Loucy (cell line): ENCODE results near the gene ARHGAP10.

ENCODE experiments used
- H2AFZ ChIP-seq: fragments of 200-600 bp; sonication (generic); 2 replicates; pipeline ENCODE4 v1.6.0; 2016; ENCODE audit warnings: antibody characterized with exemption, mild to moderate bottlenecking, low read length, moderate library complexity
- H3F3A ChIP-seq: fragments of 200-600 bp; 2 replicates; pipeline ENCODE4 v1.6.0; 2016; ENCODE audit warnings: antibody characterized with exemption, low read depth, mild to moderate bottlenecking
- H3K27me3 ChIP-seq: fragments of 200-600 bp; sonication (generic); 2 replicates; pipeline ENCODE4 v1.6.1; 2014; ENCODE audit warnings: low read length, mild to moderate bottlenecking; ENCODE audit not compliant: insufficient read depth, poor library complexity, severe bottlenecking
- H3K36me3 ChIP-seq: fragments of 200-600 bp; sonication (generic); 2 replicates; pipeline ENCODE4 v1.6.1; 2016; ENCODE audit warnings: low read length; ENCODE audit not compliant: insufficient read depth
- H3K4me1 ChIP-seq: fragments of 200-600 bp; sonication (generic); 2 replicates; pipeline ENCODE4 v1.5.1; 2014; ENCODE audit warnings: low read length, mild to moderate bottlenecking; ENCODE audit not compliant: insufficient read depth, poor library complexity, severe bottlenecking
- H3K4me2 ChIP-seq: fragments of 200-600 bp; sonication (generic); 2 replicates; pipeline ENCODE4 v1.6.0; 2014; ENCODE audit warnings: antibody characterized with exemption, low read length, low read depth, mild to moderate bottlenecking; ENCODE audit not compliant: poor library complexity, severe bottlenecking
- H3K4me3 ChIP-seq: fragments of 200-600 bp; sonication (generic); 2 replicates; pipeline ENCODE4 v1.5.1; 2014; ENCODE audit warnings: low read length, mild to moderate bottlenecking, mixed read lengths; ENCODE audit not compliant: poor library complexity, severe bottlenecking
- H3K79me2 ChIP-seq: fragments of 200-600 bp; sonication (generic); 2 replicates; pipeline ENCODE4 v1.6.1; 2014; ENCODE audit warnings: low read length; ENCODE audit not compliant: insufficient read depth
- H3K9ac ChIP-seq: fragments of 200-600 bp; sonication (generic); 2 replicates; pipeline ENCODE4 v1.6.0; 2014; ENCODE audit warnings: mild to moderate bottlenecking, low read depth, low read length, moderate library complexity; ENCODE audit not compliant: poor library complexity, severe bottlenecking
- H3K9me2 ChIP-seq: fragments of 200-600 bp; sonication (generic); replicated peaks from 2 replicates; pipeline ENCODE4 v1.6.1; 2016; ENCODE audit warnings: low read depth, low read length, mixed read lengths
- H3K9me3 ChIP-seq: fragments of 200-600 bp; sonication (generic); 2 replicates; pipeline ENCODE4 v1.6.1; 2014; ENCODE audit warnings: mild to moderate bottlenecking, antibody characterized with exemption, low read length, low read depth; ENCODE audit not compliant: insufficient read depth
- H4K20me1 ChIP-seq: fragments of 200-600 bp; sonication (generic); 2 replicates; pipeline ENCODE4 v1.6.0; 2014; ENCODE audit warnings: antibody characterized with exemption, low read length, mild to moderate bottlenecking; ENCODE audit not compliant: insufficient read depth, poor library complexity, severe bottlenecking
- CTCF ChIP-seq: fragments of 200-600 bp; sonication (generic); conservative IDR thresholded peaks from 2 replicates; pipeline ENCODE4 v1.5.1; 2014; ENCODE audit warnings: mild to moderate bottlenecking, antibody characterized with exemption, low read length
- EZH2phosphoT487 ChIP-seq: fragments of 200-600 bp; IDR thresholded peaks from 2 replicates; pipeline ENCODE4 v1.6.1; 2018; ENCODE audit warnings: antibody characterized with exemption, mild to moderate bottlenecking, moderate library complexity, borderline replicate concordance

ARHGAP10 gene

GRCh38 chr4:147824316-147824715 is 92.4 kb downstream of the ARHGAP10 start:
- Histone ChIP-seq H2AFZ (no peak overlapping the region), H3K9me2 (no peaks in the 10 kb centered on the region), H3K36me3 (peaks cover 15% of the 10 kb centered on the region; the same call in 1 of the 2 replicates), H4K20me1 (no peaks in the 10 kb centered on the region), H3K4me3 (no peak overlapping the region), H3F3A (no peaks in the 10 kb centered on the region), H3K4me2 (no peak overlapping the region), H3K9me3 (no peaks in the 10 kb centered on the region), H3K4me1 (peaks cover 18% of the 10 kb centered on the region), H3K79me2 (peaks cover 7% of the 10 kb centered on the region; the same call in 1 of the 2 replicates), H3K27me3 (no peaks in the 10 kb centered on the region), H3K9ac (no peak overlapping the region)
- no peak for TF ChIP-seq CTCF
- no peak for TF ChIP-seq EZH2phosphoT487

- H3K4me1 ChIP-seq = peaks cover 18% of the 10 kb centered on the region
- no peak overlapping the region for H3K9ac ChIP-seq
- no peaks in the 10 kb centered on the region for H3K9me3 ChIP-seq
- no peaks in the 10 kb centered on the region for H3F3A ChIP-seq
- H4K20me1 ChIP-seq = no peaks in the 10 kb centered on the region
- TF ChIP-seq EZH2phosphoT487 (no peak), CTCF (no peak)
- peaks cover 7% of the 10 kb centered on the region; the same call in 1 of the 2 replicates for H3K79me2 ChIP-seq
- H3K4me2 ChIP-seq = no peak overlapping the region
- H3K27me3 ChIP-seq = no peaks in the 10 kb centered on the region
- no peaks in the 10 kb centered on the region for H3K9me2 ChIP-seq
- H3K36me3 ChIP-seq = peaks cover 15% of the 10 kb centered on the region; the same call in 1 of the 2 replicates
- no peak overlapping the region for H2AFZ ChIP-seq
- H3K4me3 ChIP-seq = no peak overlapping the region
Measured at GRCh38 chr4:147824884-147825283, 93.0 kb downstream of the ARHGAP10 start.

- peaks cover 18% of the 10 kb centered on the region for H3K4me1 ChIP-seq
- peaks cover 15% of the 10 kb centered on the region; the same call in 1 of the 2 replicates for H3K36me3 ChIP-seq
- no peaks in the 10 kb centered on the region for H3K9me2 ChIP-seq
- H3K9ac ChIP-seq = no peak overlapping the region
- H3K4me2 ChIP-seq = no peak overlapping the region
- H3K9me3 ChIP-seq = no peaks in the 10 kb centered on the region
- TF ChIP-seq EZH2phosphoT487 (no peak), CTCF (no peak)
- no peaks in the 10 kb centered on the region for H3F3A ChIP-seq
- peaks cover 2% of the 10 kb centered on the region; the same call in 1 of the 2 replicates for H3K79me2 ChIP-seq
- no peaks in the 10 kb centered on the region for H4K20me1 ChIP-seq
- no peak overlapping the region for H2AFZ ChIP-seq
- no peak overlapping the region for H3K4me3 ChIP-seq
- no peaks in the 10 kb centered on the region for H3K27me3 ChIP-seq
Measured at GRCh38 chr4:147825451-147826287, 93.8 kb downstream of the ARHGAP10 start.
